ENCODE measurements around the gene TTC39C.
"Not testable (repeated sequence)": the region's sequence is repeated elsewhere in the genome, so short reads cannot be mapped to it uniquely, and the experiment has no call there.

The TTC39C gene

GRCh38 chr18:24018299-24018886 lies 3.8 kb downstream of the TTC39C start:
- DNase-seq (ENCODE audit: low spot score) = no peak

- DNase-seq (ENCODE audit: low spot score) = no peak
Observed at GRCh38 chr18:24019641-24020331, 5.2 kb downstream of the TTC39C start.

- DNase-seq (ENCODE audit: low spot score) = no peak
Observed at GRCh38 chr18:24021505-24021904, 7.0 kb downstream of the TTC39C start.

- DNase-seq (ENCODE audit: low spot score) = no peak
Observed at GRCh38 chr18:24022161-24022560, 7.6 kb downstream of the TTC39C start.

- DNase-seq (ENCODE audit: low spot score) = no peak
Observed at GRCh38 chr18:24023185-24023814, 8.7 kb downstream of the TTC39C start.

GRCh38 chr18:24024425-24024824 lies 9.9 kb downstream of the TTC39C start:
- DNase-seq (ENCODE audit: low spot score) = no peak

- DNase-seq (ENCODE audit: low spot score) = no peak
Observed at GRCh38 chr18:24026457-24026856, 11.9 kb downstream of the TTC39C start.

GRCh38 chr18:24027156-24027827 lies 12.7 kb downstream of the TTC39C start:
- DNase-seq (ENCODE audit: low spot score) = no peak

GRCh38 chr18:24028946-24029345 lies 14.4 kb downstream of the TTC39C start:
- DNase-seq (ENCODE audit: low spot score) = not testable (repeated sequence)

GRCh38 chr18:24031318-24031717 lies 16.8 kb downstream of the TTC39C start:
- no peak for DNase-seq (ENCODE audit: low spot score)

- DNase-seq (ENCODE audit: low spot score) = no peak
Observed at GRCh38 chr18:24031916-24032315, 17.4 kb downstream of the TTC39C start.

- no peak for DNase-seq (ENCODE audit: low spot score)
Observed at GRCh38 chr18:24033641-24034412, 19.3 kb downstream of the TTC39C start.

- no peak for DNase-seq (ENCODE audit: low spot score)
Observed at GRCh38 chr18:24035316-24035715, 20.8 kb downstream of the TTC39C start.

- no peak for DNase-seq (ENCODE audit: low spot score)
Observed at GRCh38 chr18:24039671-24040070, 25.1 kb downstream of the TTC39C start.

- DNase-seq (ENCODE audit: low spot score) = no peak
Observed at GRCh38 chr18:24041691-24042090, 27.1 kb downstream of the TTC39C start.

GRCh38 chr18:24043403-24043802 lies 28.8 kb downstream of the TTC39C start:
- no peak for DNase-seq (ENCODE audit: low spot score)

- DNase-seq (ENCODE audit: low spot score) = no peak
Observed at GRCh38 chr18:24048261-24048660, 33.7 kb downstream of the TTC39C start.

- no peak for DNase-seq (ENCODE audit: low spot score)
Observed at GRCh38 chr18:24049142-24049541, 34.6 kb downstream of the TTC39C start.

- DNase-seq (ENCODE audit: low spot score) = peak; percentile 13
Observed at GRCh38 chr18:24051031-24051947, 36.7 kb downstream of the TTC39C start.

- DNase-seq (ENCODE audit: low spot score) = no peak
Observed at GRCh38 chr18:24052053-24052452, 37.5 kb downstream of the TTC39C start.

- no peak for DNase-seq (ENCODE audit: low spot score)
Observed at GRCh38 chr18:24053211-24053610, 38.7 kb downstream of the TTC39C start.

All from HuH-7 (cell line).